Endothelial cell of umbilical vein (primary cell): Measurements from ENCODE around the gene DVL1. TPM values are rescaled to one million over a fixed set of nuclear protein-coding genes. Genes with fewer than 3 reads are reported as not detected.

Experiments used
- BruUV-seq: library from RNA; stranded (reverse); fragments of 400-500 nt; replicated peaks from 2 replicates; lab custom pipeline; 2021; lab: Mats Ljungman, UMichigan
- CTCF ChIA-PET: fragments of 300-600, 350-600 bp; sonication (Branson Sonifier 250); formaldehyde crosslinking; loops from one replicate; lab custom pipeline; 2021; ENCODE audit warnings: antibody characterized with exemption, inconsistent platforms; lab: Charles Lee
- POLR2A ChIA-PET: fragments of 300-600, 350-600 bp; sonication (Branson Sonifier 250); formaldehyde crosslinking; loops from one replicate; lab custom pipeline; 2021; ENCODE audit warnings: antibody characterized with exemption, inconsistent platforms; lab: Charles Lee
- DNase-seq: peaks from one replicate; pipeline ENCODE4 v3.0.0-alpha.2; 2011; ENCODE audit warnings: low read depth, low spot score
- FAIRE-seq: peaks from 2 replicates; lab custom pipeline; 2011; peaks lifted over from hg19 to GRCh38; lab: Jason Lieb, UNC
- H2AFZ ChIP-seq: 2 replicates; pipeline ENCODE4 v1.6.0; 2012; ENCODE audit warnings: low read depth, low read length, control low read depth, inconsistent platforms
- H3K27ac ChIP-seq: 2 replicates; pipeline ENCODE4 v1.5.1; 2011; ENCODE audit warnings: low read depth, mild to moderate bottlenecking, control low read depth, low read length, moderate library complexity; ENCODE audit not compliant: insufficient read depth
- H3K27me3 ChIP-seq, 2 experiments: 2 replicates each; pipeline versions ENCODE4 v1.6.0 to v1.6.1; 2011; ENCODE audit warnings: low read length in 2 of 2, mixed read lengths in 1 of 2; ENCODE audit not compliant: control insufficient read depth in 2 of 2, insufficient read depth in 2 of 2
- H3K36me3 ChIP-seq, 2 experiments: 2 replicates in 1 of 2; 3 replicates in 1 of 2; pipeline ENCODE4 v1.5.1; 2011; ENCODE audit warnings: low read length in 2 of 2, mild to moderate bottlenecking in 1 of 2, moderate library complexity in 1 of 2; ENCODE audit not compliant: control insufficient read depth in 2 of 2, insufficient read depth in 2 of 2; ENCODE audit errors: extremely low read depth in 1 of 2
- H3K4me1 ChIP-seq: 3 replicates; pipeline ENCODE4 v1.5.1; 2011; ENCODE audit warnings: mild to moderate bottlenecking, low read length; ENCODE audit not compliant: control insufficient read depth, insufficient read depth; ENCODE audit errors: extremely low read depth
- H3K4me2 ChIP-seq: 2 replicates; pipeline ENCODE4 v1.6.1; 2011; ENCODE audit warnings: low read length, control low read depth, mixed read lengths; ENCODE audit not compliant: insufficient read depth
- H3K4me3 ChIP-seq, 3 experiments: fragments of 200-600 bp in 1 of 3; sonication (generic), shearing (Covaris generic) in 1 of 3; replicated peaks in 1 of 3; 2 replicates each; pipeline ENCODE4 v1.5.1; 2011 to 2016; ENCODE audit warnings: control low read depth in 3 of 3, low read length in 3 of 3, mild to moderate bottlenecking in 2 of 3, inconsistent platforms in 1 of 3, low read depth in 1 of 3, moderate library complexity in 1 of 3; ENCODE audit not compliant: insufficient read depth in 1 of 3
- H3K79me2 ChIP-seq: 2 replicates; pipeline ENCODE4 v1.6.0; 2012; ENCODE audit warnings: low read length, inconsistent platforms; ENCODE audit not compliant: control insufficient read depth, insufficient read depth
- H3K9ac ChIP-seq: replicated peaks from 2 replicates; pipeline ENCODE3; 2011; ENCODE audit warnings: low read length, control low read depth; ENCODE audit not compliant: insufficient read depth; ENCODE audit errors: extremely low read depth
- H3K9me1 ChIP-seq: replicated peaks from 3 replicates; pipeline ENCODE4 v1.6.0; 2011; ENCODE audit warnings: mild to moderate bottlenecking, low read length; ENCODE audit not compliant: control insufficient read depth, insufficient read depth; ENCODE audit errors: extremely low read depth
- H3K9me3 ChIP-seq: replicated peaks from 2 replicates; pipeline ENCODE4 v1.5.1; 2012; ENCODE audit warnings: low read length, inconsistent platforms; ENCODE audit not compliant: control insufficient read depth, insufficient read depth
- H4K20me1 ChIP-seq: replicated peaks from 2 replicates; pipeline ENCODE3; 2011; ENCODE audit warnings: mild to moderate bottlenecking, low read length; ENCODE audit not compliant: control insufficient read depth, insufficient read depth; ENCODE audit errors: extremely low read depth
- EZH2 ChIP-seq: IDR thresholded peaks from 2 replicates; pipeline ENCODE4 v1.6.1; 2012; ENCODE audit warnings: borderline replicate concordance, low read depth, mild to moderate bottlenecking, moderate library complexity, low read length, inconsistent platforms; ENCODE audit not compliant: severe bottlenecking
- FOS ChIP-seq: IDR thresholded peaks from 2 replicates; pipeline ENCODE4 v1.6.1; 2011; ENCODE audit warnings: mild to moderate bottlenecking, low read length, moderate library complexity, borderline replicate concordance; ENCODE audit not compliant: insufficient read depth
- GATA2 ChIP-seq: IDR thresholded peaks from 2 replicates; pipeline ENCODE4 v1.7.0; 2011; ENCODE audit warnings: low read depth, mild to moderate bottlenecking, moderate library complexity, mixed read lengths, low read length; ENCODE audit not compliant: insufficient read length, insufficient read depth
- JUN ChIP-seq: IDR thresholded peaks from 2 replicates; pipeline ENCODE4 v1.6.1; 2011; ENCODE audit warnings: borderline replicate concordance, low read depth; ENCODE audit not compliant: insufficient read length, insufficient read depth
- MYC ChIP-seq: IDR thresholded peaks from one replicate; pipeline ENCODE4 v1.6.1; 2011; ENCODE audit warnings: mild to moderate bottlenecking, low read depth, low read length
- POLR2A ChIP-seq: IDR thresholded peaks from 2 replicates; pipeline ENCODE4 v1.6.1; 2012; ENCODE audit warnings: low read depth, mild to moderate bottlenecking, control low read depth, low read length
- POLR2AphosphoS5 ChIP-seq: IDR thresholded peaks from 2 replicates; pipeline ENCODE4 v1.6.1; 2012; ENCODE audit warnings: low read depth, mild to moderate bottlenecking, control low read depth, low read length, moderate library complexity; ENCODE audit not compliant: insufficient read depth
- dilution Hi-C: fragments of 300-500 bp; cut with MboI; formaldehyde crosslinking; loops from one replicate; pipeline ENCODE4 v1.15.0; 2019; ENCODE audit warnings: low sequenced_read_pairs; ENCODE audit not compliant: extremely low pct_ligation_motif_present
- intact Hi-C: fragments of 100-400 bp; cut with micrococcal nuclease; formaldehyde crosslinking; loops from one replicate; pipeline ENCODE4 v1.10.0; 2022
- polyA plus RNA-seq, 4 experiments: library from polyadenylated mRNA; depleted of rRNA in 3 of 4; stranded (reverse) in 3 of 4; unstranded in 1 of 4; fragments of >200 nt; gene quantifications; 2 replicates each; pipeline versions ENCODE4 v1.2.1 to v1.2.3, GENCODE V29; 2011 to 2012; ENCODE audit warnings: missing spikeins in 1 of 4
- total RNA-seq: library from RNA; stranded (reverse); gene quantifications from 2 replicates; pipeline ENCODE4 v1.2.3, GENCODE V29; 2021
- TF ChIP-seq, protein P1 (sequence below), 2 donors: IDR thresholded peaks; 1 replicate in 1 of 2; 2 replicates in 1 of 2; pipeline ENCODE4 v1.5.1; 2011; ENCODE audit warnings: low read length in 2 of 2, mild to moderate bottlenecking in 2 of 2, moderate library complexity in 2 of 2, control low read depth in 1 of 2, inconsistent platforms in 1 of 2, low read depth in 1 of 2; ENCODE audit not compliant: insufficient read depth in 1 of 2; ENCODE audit errors: extremely low read depth in 1 of 2
- TF ChIP-seq, protein P2 (sequence below): IDR thresholded peaks from 2 replicates; pipeline ENCODE4 v1.6.1; 2011; ENCODE audit not compliant: insufficient read depth, insufficient read length

The DVL1 gene
- total and polyA plus RNA-seq, 2 donors (not counting 3 experiments of a cell fraction or from before 2014, with no cell fraction given), result 26.8 to 36.5 TPM

GRCh38 chr1:1376551-1377226 lies 27.5 kb upstream of the DVL1 start:
- POLR2A ChIA-PET, result no interaction called here
- no peaks in the 10 kb centered on the region for H4K20me1 ChIP-seq
- FAIRE-seq (no peak), DNase-seq (no peak)
- no peaks in the 10 kb centered on the region for H3K9me3 ChIP-seq
- H3K9ac ChIP-seq, result no peak overlapping the region
- dilution Hi-C loops, result no loop called here
- H2AFZ ChIP-seq, result no peak overlapping the region
- no peaks in the 10 kb centered on the region for H3K27me3 ChIP-seq
- peaks cover 0 to 4% of the 10 kb centered on the region in 2 experiments for H3K36me3 ChIP-seq
- no peaks in the 10 kb centered on the region for H3K9me1 ChIP-seq
- H3K4me3 ChIP-seq, result no peak overlapping the region
- peaks cover 19% of the 10 kb centered on the region for H3K79me2 ChIP-seq
- no peak overlapping the region for H3K27ac ChIP-seq
- peaks cover 13% of the 10 kb centered on the region for H3K4me1 ChIP-seq
- H3K4me2 ChIP-seq, result no peak overlapping the region
- BruUV-seq, result no TSS peak
- CTCF ChIA-PET, result interaction anchor here (1.9 kb wide), 1 partner anchor 64 kb away, joined by 9 read pairs; no protein-coding TSS in a partner anchor
- intact Hi-C loops, result no loop called here
- TF ChIP-seq JUN (no peak), FOS (no peak), MYC (no peak), GATA2 (no peak), EZH2 (no peak), POLR2AphosphoS5 (no peak), POLR2A (no peak)
- TF ChIP-seq, protein P1, sequence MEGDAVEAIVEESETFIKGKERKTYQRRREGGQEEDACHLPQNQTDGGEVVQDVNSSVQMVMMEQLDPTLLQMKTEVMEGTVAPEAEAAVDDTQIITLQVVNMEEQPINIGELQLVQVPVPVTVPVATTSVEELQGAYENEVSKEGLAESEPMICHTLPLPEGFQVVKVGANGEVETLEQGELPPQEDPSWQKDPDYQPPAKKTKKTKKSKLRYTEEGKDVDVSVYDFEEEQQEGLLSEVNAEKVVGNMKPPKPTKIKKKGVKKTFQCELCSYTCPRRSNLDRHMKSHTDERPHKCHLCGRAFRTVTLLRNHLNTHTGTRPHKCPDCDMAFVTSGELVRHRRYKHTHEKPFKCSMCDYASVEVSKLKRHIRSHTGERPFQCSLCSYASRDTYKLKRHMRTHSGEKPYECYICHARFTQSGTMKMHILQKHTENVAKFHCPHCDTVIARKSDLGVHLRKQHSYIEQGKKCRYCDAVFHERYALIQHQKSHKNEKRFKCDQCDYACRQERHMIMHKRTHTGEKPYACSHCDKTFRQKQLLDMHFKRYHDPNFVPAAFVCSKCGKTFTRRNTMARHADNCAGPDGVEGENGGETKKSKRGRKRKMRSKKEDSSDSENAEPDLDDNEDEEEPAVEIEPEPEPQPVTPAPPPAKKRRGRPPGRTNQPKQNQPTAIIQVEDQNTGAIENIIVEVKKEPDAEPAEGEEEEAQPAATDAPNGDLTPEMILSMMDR (IDR thresholded peaks at IDR 0.05; ENCODE audit: extremely low read depth in 1 of 2, insufficient read depth in 1 of 2, low read depth in 1 of 2, low read length in 2 of 2), result no peak
- TF ChIP-seq, protein P2, sequence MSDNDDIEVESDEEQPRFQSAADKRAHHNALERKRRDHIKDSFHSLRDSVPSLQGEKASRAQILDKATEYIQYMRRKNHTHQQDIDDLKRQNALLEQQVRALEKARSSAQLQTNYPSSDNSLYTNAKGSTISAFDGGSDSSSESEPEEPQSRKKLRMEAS, result no peak
